ENCODE measurements around the gene APOBEC4.
A peak's percentile ranks its signal among the peaks of the same experiment; 100 is the strongest.

The APOBEC4 gene, protein sequence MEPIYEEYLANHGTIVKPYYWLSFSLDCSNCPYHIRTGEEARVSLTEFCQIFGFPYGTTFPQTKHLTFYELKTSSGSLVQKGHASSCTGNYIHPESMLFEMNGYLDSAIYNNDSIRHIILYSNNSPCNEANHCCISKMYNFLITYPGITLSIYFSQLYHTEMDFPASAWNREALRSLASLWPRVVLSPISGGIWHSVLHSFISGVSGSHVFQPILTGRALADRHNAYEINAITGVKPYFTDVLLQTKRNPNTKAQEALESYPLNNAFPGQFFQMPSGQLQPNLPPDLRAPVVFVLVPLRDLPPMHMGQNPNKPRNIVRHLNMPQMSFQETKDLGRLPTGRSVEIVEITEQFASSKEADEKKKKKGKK

DNA sequence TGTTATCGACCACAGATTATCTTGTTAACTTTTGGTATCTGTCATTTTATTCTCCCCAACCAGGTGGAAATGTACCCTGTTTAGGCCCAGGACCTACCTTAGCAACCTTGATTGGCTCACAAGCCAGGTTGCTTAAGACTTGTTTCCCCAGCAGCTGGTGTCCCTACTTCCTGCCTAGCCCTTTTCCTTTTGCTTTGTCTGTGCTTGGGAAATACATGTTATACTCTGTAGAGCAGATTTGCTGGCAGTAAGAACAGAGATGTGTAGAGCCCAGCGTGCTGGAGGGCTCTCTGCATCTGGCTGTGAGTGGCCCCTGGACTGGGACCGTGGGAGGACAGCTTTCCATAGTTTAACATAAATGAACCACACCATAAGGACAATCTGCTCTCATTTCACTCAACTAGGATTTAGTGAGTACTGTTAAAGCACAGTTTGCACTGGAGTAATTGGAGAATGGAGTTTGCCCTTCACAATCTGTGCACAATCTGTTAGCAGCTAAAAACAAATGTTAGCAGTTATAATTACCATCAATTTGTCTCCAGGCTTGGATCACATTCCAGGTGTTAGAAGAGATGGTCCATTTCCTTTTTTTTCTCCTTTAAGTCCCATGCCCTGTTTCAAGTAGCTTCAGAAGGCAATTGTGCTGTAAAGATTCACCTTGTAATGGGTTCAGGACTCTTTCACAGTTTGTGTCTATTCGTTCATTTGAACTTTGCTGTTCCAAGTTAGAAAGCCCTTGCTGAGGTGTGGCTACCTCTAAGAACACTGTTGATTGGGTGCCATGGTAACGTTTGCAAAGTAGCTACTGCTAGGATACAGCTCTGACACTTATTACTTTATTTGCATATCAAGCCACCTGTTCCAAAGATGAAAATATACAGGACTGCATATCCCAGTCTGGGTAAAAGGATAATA lies at the start of gene APOBEC4:
APOBEC4 (minus strand) TSS at position 770 of the 915 bp plus-strand sequence. CDS start 4,535 bp downstream, outside the sequence.
- TF ChIP-seq, protein P1, sequence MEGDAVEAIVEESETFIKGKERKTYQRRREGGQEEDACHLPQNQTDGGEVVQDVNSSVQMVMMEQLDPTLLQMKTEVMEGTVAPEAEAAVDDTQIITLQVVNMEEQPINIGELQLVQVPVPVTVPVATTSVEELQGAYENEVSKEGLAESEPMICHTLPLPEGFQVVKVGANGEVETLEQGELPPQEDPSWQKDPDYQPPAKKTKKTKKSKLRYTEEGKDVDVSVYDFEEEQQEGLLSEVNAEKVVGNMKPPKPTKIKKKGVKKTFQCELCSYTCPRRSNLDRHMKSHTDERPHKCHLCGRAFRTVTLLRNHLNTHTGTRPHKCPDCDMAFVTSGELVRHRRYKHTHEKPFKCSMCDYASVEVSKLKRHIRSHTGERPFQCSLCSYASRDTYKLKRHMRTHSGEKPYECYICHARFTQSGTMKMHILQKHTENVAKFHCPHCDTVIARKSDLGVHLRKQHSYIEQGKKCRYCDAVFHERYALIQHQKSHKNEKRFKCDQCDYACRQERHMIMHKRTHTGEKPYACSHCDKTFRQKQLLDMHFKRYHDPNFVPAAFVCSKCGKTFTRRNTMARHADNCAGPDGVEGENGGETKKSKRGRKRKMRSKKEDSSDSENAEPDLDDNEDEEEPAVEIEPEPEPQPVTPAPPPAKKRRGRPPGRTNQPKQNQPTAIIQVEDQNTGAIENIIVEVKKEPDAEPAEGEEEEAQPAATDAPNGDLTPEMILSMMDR (IDR thresholded peaks at IDR 0.05; ENCODE audit: low read length, missing control alignments): no peak

DNA sequence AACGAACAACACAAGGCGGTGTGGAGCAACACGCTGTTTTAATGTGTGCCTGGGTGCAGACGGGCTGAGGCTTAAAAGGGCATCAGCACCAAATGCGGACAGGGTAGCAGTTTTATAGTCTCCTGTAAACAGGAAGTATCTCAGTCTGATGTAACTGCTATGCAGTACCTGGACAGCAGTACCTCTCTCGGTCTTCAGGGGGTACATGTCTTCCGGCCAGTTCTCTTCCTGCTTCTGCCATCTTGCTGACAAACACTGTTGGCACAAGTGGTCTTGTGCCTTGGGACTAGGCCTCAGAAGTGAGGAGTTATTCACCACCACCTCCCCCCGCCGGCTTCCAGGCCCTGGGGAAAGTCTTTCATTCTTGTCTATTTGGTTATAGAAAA lies 49.7 kb upstream of the APOBEC4 start:
- no peak for DNase-seq (ENCODE audit: low read depth)
- H3K4me3 ChIP-seq (replicated peaks; ENCODE audit: low read depth, low read length): no peak overlapping the region
- TF ChIP-seq, protein P1 (IDR thresholded peaks at IDR 0.05; ENCODE audit: low read length, missing control alignments): no peak

More for the DNA sequence above, at the start of gene APOBEC4:
- DNase-seq (ENCODE audit: low read depth): peak; percentile 66
- H3K4me3 ChIP-seq (replicated peaks; ENCODE audit: low read depth, low read length): no peak within 1 kb of the TSS

DNA sequence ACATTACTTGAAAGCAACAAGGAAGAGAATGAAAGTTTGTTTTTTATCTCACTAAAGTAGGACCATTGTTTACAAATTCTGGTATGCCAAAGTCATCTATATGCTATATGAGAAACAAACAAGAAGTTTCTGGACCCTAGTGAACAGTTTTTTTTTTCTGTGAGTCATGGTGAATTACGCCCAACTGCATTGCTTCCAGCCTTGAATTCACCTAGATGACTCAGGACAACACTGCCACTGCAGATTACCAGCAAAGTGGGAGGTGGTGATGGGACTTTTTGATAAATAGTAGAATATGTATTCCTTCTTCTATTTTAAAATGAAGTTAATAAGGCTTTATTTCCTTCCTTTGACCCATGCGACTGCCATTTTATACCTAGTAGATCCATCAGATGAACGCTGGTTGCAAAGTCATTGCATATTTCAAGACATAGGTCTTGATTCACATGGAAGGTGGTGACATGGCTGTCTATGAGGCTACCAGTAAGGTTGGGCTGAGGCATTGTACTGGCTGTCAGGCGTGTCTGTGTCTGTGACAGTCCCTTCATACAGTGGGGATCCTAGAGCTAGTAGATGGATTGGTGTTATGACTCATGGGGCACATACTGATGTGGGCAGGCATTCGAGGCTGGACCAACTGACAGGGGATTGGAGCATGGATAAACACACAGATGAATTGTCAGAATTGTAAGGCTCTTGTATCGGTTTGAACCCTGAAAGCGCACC lies 49.1 kb upstream of the APOBEC4 start:
- TF ChIP-seq, protein P1 (IDR thresholded peaks at IDR 0.05; ENCODE audit: low read length, missing control alignments): no peak
- peak; percentile 27 for DNase-seq (ENCODE audit: low read depth)
- no peak overlapping the region for H3K4me3 ChIP-seq (replicated peaks; ENCODE audit: low read depth, low read length)

DNA sequence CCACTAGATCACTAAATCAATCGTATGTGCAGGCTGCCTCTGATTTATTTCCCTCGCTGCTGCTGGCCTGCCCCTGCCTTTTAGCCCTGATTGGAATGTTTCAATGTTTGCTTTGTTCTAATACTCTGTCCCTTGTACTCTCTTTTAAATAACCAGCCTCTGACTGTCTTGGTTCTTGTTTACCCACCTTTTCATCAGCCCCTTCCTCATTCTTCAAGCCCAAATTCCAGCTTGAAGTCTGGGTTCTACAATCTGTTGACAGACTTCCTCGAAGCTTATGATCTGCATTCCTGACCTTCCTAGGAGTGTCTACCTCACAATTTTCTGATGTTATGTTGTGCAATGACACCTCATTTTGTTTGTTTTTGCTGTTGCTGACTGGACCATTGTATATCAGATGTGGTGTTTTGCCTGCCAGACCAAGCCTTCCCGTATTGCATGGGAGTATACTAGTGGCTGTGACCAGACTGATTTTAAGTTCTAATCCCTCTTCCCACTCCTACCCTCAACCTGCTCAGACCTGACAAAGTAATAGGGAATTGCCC lies 46.6 kb upstream of the APOBEC4 start:
- no peak overlapping the region for H3K4me3 ChIP-seq (replicated peaks; ENCODE audit: low read depth, low read length)
- TF ChIP-seq, protein P1 (IDR thresholded peaks at IDR 0.05; ENCODE audit: low read length, missing control alignments): no peak
- peak; percentile 64 for DNase-seq (ENCODE audit: low read depth)

DNA sequence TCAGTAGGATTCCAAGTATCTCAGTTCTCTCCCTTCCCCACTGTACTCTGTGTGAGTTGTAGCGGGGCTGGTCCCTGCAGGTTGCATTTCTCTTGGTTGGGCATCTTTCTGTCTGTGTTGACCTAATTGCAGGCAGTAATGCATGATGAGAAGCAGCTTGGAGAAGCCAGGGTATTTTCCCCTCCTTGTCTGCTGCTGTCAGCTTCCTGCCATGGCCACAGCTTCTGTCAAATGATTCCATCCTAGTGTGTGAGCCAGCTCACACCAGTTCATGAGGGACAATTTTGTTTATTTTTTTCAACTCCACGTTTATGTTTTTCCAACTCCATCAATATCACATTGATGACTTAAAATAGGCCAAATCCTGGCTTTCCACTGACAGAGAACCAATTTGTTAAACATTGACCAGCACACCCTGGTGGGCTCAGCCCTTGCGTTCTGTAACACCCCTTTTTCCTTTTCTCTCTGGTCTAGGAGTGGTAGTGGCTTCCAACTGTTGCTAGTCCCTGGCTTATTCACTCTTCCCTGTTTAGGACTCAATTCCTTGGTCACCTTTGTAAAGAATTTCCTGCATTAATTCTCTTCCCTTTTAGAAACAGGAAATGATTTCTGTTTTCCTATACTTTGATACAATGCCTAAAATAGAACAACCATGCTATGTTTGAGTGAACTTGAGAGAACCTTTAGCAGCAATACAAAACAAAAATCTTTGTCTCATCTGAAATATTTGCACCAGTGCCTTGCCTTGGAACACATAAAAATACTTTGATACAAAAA lies 44.9 kb upstream of the APOBEC4 start:
- TF ChIP-seq, protein P1 (IDR thresholded peaks at IDR 0.05; ENCODE audit: low read length, missing control alignments): no peak
- no peak for DNase-seq (ENCODE audit: low read depth)
- H3K4me3 ChIP-seq (replicated peaks; ENCODE audit: low read depth, low read length): no peak overlapping the region

DNA sequence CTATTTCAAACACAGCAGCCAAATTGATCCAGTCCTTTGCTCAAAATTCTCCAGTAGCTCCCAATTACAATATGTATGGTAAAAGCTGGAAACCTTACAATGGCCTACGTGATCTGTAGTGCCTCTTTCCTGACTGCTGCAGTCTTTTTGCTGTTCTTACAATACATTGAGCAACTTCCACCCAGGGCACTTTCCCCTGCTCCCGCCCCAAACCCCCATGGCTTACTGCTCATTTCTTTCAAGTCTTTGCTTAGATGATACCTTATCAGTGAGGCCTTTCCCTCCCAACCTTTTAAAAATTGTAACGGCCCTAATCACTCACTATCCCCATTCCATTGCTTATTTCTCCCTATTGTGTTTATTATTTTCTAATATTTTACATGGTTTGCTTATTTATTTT lies 43.9 kb upstream of the APOBEC4 start:
- TF ChIP-seq, protein P1 (IDR thresholded peaks at IDR 0.05; ENCODE audit: low read length, missing control alignments): no peak
- DNase-seq (ENCODE audit: low read depth): no peak
- no peak overlapping the region for H3K4me3 ChIP-seq (replicated peaks; ENCODE audit: low read depth, low read length)

Data from fibroblast of pulmonary artery (primary cell).